Measurements from ENCODE around the gene PEX11B. TPM values are rescaled to one million over a fixed set of nuclear protein-coding genes. Genes with fewer than 3 reads are reported as not detected.

The PEX11B gene
- total and polyA plus RNA-seq, 2 donors from 2014 or later: 35.7 to 50.5 TPM

DNA sequence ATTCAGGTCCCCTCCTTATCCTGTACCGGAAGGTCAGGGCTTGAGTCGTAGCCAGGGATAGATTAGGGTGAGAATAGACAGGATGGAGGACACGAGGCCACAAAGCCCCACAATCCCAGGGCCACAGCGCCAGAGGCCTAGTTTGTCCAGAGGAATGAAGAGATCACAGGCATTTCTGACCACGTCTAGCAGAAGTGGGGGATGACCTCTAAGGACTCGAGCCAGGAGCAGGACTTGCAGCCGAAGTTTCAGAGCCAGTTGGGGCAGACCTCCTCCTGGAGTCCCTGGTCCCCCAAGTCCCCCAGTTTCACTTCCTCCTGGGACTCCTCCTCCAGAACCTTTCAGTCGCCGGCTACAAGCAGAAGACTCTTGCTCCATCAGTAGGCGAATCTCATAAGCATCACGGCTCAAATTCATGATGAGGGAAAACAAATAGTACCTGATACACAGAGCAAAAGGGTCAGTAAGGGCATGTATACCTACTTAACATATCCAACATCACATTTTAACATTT is 6.3 kb downstream of the PEX11B start:
- Histone ChIP-seq H3K4me1 (ENCODE audit: control insufficient read depth in 2 of 3, insufficient read depth in 2 of 3, low read depth in 1 of 3, low read length in 3 of 3) (peaks cover 0 to 6% (median 3%) of the 10 kb centered on the region in 3 donors), H3K36me3 (ENCODE audit: control insufficient read depth in 2 of 3, insufficient read depth in 3 of 3, low read length in 3 of 3) (peaks cover 2 to 22% (median 8%) of the 10 kb centered on the region in 3 donors), H3K9ac (ENCODE audit: low read length in 3 of 3) (no peak overlapping the region), H3K9me3 (ENCODE audit: control insufficient read depth in 2 of 3, insufficient read depth in 1 of 3, low read length in 3 of 3) (no peaks in the 10 kb centered on the region), H3K27ac (ENCODE audit: low read depth in 2 of 2, low read length in 2 of 2) (no peak overlapping the region), H3K4me3 (ENCODE audit: low read length in 3 of 3) (no peak overlapping the region), H3K27me3 (ENCODE audit: control insufficient read depth, insufficient read depth, low read length) (no peaks in the 10 kb centered on the region)
- DNase-seq (no peak), FAIRE-seq (no peak)
- intact Hi-C loops (cut with DNase I): no loop called here
- TF ChIP-seq, protein P1, sequence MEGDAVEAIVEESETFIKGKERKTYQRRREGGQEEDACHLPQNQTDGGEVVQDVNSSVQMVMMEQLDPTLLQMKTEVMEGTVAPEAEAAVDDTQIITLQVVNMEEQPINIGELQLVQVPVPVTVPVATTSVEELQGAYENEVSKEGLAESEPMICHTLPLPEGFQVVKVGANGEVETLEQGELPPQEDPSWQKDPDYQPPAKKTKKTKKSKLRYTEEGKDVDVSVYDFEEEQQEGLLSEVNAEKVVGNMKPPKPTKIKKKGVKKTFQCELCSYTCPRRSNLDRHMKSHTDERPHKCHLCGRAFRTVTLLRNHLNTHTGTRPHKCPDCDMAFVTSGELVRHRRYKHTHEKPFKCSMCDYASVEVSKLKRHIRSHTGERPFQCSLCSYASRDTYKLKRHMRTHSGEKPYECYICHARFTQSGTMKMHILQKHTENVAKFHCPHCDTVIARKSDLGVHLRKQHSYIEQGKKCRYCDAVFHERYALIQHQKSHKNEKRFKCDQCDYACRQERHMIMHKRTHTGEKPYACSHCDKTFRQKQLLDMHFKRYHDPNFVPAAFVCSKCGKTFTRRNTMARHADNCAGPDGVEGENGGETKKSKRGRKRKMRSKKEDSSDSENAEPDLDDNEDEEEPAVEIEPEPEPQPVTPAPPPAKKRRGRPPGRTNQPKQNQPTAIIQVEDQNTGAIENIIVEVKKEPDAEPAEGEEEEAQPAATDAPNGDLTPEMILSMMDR (IDR thresholded peaks at IDR 0.05; ENCODE audit: borderline replicate concordance, extremely low read depth, insufficient read depth): no peak

- H3K27ac ChIP-seq (ENCODE audit: low read depth in 2 of 2, low read length in 2 of 2): no peak overlapping the region
- no peaks in the 10 kb centered on the region for H3K9me3 ChIP-seq (ENCODE audit: control insufficient read depth in 2 of 3, insufficient read depth in 1 of 3, low read length in 3 of 3)
- TF ChIP-seq, protein P1 (IDR thresholded peaks at IDR 0.05; ENCODE audit: borderline replicate concordance, extremely low read depth, insufficient read depth): no peak
- peaks cover 0 to 22% (median 8%) of the 10 kb centered on the region in 3 donors for H3K36me3 ChIP-seq (ENCODE audit: control insufficient read depth in 2 of 3, insufficient read depth in 3 of 3, low read length in 3 of 3)
- no peak for FAIRE-seq
- intact Hi-C loops (cut with DNase I): no loop called here
- no peak for DNase-seq
- no peaks in the 10 kb centered on the region for H3K27me3 ChIP-seq (ENCODE audit: control insufficient read depth, insufficient read depth, low read length)
- no peak overlapping the region for H3K4me3 ChIP-seq (ENCODE audit: low read length in 3 of 3)
- peaks cover 0 to 4% (median 3%) of the 10 kb centered on the region in 3 donors for H3K4me1 ChIP-seq (ENCODE audit: control insufficient read depth in 2 of 3, insufficient read depth in 2 of 3, low read depth in 1 of 3, low read length in 3 of 3)
- no peak overlapping the region for H3K9ac ChIP-seq (ENCODE audit: low read length in 3 of 3)
These were observed 9.9 kb downstream of the PEX11B start for GRCh38 chr1:145908653-145909052.

DNA sequence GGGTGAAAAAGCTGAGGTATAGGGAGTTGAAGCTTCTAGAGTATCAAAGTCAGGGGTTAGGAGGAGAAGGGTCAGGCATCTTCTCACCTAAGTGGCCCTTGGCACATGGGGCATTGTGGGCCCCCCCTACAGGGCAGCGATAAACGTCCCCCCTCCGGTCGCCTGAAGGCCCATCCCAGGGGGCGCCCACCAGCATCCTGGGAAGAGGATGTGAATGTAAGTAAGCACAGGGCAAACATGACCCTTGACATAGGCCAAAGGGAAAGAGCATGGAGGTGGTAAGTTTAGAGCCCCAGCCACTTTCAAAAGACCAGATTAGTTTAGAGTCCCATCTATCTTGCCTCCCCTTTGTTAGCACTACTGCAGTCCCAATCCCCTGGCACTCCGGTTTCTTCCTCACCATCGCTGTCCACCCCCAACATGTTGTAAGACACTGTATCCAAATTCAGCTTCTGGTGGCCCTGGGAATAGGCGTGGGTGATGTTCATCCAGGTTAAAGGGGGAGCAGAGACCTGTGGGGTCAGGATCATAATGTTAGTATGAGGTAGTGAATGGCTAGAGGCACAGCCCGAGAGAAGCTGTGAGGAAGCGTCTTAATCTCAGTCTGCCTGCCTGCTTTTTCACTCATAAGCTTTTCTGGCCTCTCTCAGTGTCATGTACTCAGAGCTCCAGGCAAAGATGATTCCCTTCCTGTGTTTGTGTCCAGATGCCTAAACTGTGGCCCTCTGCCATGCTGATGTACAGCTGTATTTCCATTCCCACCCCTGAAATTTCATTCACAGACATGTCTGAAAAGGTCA is 11.4 kb downstream of the PEX11B start:
- H3K4me3 ChIP-seq (ENCODE audit: low read length in 3 of 3): no peak overlapping the region
- no peaks in the 10 kb centered on the region for H3K9me3 ChIP-seq (ENCODE audit: control insufficient read depth in 2 of 3, insufficient read depth in 1 of 3, low read length in 3 of 3)
- no peaks in the 10 kb centered on the region for H3K27me3 ChIP-seq (ENCODE audit: control insufficient read depth, insufficient read depth, low read length)
- H3K4me1 ChIP-seq (ENCODE audit: control insufficient read depth in 2 of 3, insufficient read depth in 2 of 3, low read depth in 1 of 3, low read length in 3 of 3): peaks cover 0 to 4% (median 3%) of the 10 kb centered on the region in 3 donors
- peaks cover 0 to 14% (median 5%) of the 10 kb centered on the region in 3 donors for H3K36me3 ChIP-seq (ENCODE audit: control insufficient read depth in 2 of 3, insufficient read depth in 3 of 3, low read length in 3 of 3)
- TF ChIP-seq, protein P1 (IDR thresholded peaks at IDR 0.05; ENCODE audit: borderline replicate concordance, extremely low read depth, insufficient read depth): no peak
- FAIRE-seq (no peak), DNase-seq (no peak)
- no peak overlapping the region for H3K27ac ChIP-seq (ENCODE audit: low read depth in 2 of 2, low read length in 2 of 2)
- intact Hi-C loops (cut with DNase I): no loop called here
- no peak overlapping the region for H3K9ac ChIP-seq (ENCODE audit: low read length in 3 of 3)

Measured in kidney (tissue), 14 donors.